HG03045 (cell line): Measurements from ENCODE around the gene FBXO40.
"Not testable (repeated sequence)": the region's sequence is repeated elsewhere in the genome, so short reads cannot be mapped to it uniquely, and the experiment has no call there.

Source experiments
- ATAC-seq: cut with Tn5 transposase; IDR thresholded peaks from one replicate; pipeline ENCODE4 v1.9.1; 2021; ENCODE audit warnings: mild to moderate bottlenecking, moderate library complexity; ENCODE audit not compliant: unreplicated experiment

The FBXO40 gene

DNA sequence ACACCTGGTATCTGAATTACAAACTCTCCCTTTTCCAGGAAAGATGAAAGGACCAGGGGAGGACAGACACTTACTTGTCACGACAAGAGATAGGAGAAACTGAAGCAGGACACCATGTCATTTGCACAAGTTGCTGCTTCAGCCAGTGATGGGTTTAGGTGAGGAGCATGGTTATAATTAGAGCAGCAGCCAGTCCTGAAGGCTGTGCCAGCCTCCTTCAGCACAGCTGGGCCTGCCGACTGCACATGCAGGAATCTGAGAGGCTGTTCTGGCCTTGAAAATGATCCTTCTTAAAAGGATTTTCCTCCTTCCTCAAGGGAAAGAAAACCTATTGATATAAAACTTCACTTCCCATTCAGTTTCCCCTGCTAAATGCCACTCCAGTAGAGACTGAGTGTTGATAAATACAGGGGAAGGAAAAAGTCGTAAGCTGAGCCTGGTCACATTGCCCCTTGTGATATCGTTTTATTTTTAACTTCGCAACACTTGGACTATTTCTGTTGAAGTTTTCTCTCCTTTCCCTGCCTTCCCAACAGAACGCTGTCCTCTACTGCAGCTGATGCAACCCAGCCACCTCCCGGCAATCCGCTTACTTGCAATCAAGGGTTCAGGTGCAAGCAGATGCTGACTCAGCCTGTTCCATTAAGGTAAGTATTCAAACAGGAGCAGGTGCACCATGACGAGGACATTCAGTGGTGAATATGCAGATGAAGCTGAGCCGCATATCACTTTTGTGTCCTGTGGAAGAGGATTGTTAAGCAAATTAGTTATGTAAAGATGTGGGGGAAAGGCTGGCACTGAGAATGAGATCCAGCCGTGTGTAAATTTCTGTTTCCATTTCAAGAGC, at the start of gene FBXO40:
Gene FBXO40, plus strand, starts transcription at position 524 of the 847 bp plus-strand sequence. CDS start 27,197 bp downstream, outside the sequence.
- ATAC-seq = peak; percentile 73

- ATAC-seq = peak; percentile 0
Measured at GRCh38 chr3:121545049-121545573, 48.1 kb upstream of the FBXO40 start.

- peak; percentile 84 for ATAC-seq
Measured at GRCh38 chr3:121545574-121546455, 47.4 kb upstream of the FBXO40 start, which contains the start of gene POLQ. Gene POLQ (minus strand): TSS chr3:121545988. CDS start chr3:121545877, 111 bp downstream.

GRCh38 chr3:121552379-121552778, 40.8 kb upstream of the FBXO40 start:
- no peak for ATAC-seq

DNA sequence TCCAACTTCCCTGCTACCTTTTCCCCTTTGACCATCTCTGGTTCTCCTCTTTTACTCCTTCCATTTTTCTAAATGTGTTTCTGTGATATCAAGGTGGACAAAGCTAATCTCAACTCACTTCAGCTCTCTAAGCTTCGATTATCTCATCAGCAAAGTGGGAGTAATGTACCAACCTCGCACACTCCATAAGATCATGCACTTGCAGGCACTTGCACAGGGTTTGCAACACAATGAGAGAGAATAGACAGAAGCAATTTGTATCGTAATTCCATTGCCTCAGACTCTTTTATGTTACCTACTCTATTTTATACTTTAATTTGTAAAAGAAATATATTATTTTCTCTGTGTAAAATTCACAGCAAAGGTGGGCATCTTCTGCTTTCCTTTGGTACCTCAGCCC, 40.4 kb upstream of the FBXO40 start:
- ATAC-seq = no peak

DNA sequence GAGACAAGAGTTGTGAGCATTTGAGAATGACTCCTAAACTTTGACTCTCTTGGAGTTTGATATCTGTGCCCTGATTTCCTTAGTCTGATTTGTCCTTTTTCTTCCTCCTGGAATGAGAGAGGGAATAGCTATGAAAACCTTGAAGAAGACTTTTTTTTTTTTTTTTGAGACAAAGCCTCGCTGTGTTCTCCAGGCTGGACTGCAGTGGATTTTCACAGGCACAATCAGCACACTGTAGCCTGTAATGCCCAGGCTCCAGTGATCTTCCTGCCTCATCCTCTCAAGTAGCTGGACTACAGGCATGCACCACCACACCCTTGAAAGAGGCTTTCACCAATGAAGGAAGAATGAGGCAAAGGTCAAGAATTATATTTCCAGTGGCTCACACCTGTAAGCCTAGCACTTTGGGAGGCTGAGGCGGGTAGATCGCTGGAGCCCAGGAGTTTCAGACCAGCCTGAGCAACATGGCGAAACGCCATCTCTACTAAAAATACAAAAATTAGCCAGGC, 35.7 kb upstream of the FBXO40 start:
- no peak for ATAC-seq

DNA sequence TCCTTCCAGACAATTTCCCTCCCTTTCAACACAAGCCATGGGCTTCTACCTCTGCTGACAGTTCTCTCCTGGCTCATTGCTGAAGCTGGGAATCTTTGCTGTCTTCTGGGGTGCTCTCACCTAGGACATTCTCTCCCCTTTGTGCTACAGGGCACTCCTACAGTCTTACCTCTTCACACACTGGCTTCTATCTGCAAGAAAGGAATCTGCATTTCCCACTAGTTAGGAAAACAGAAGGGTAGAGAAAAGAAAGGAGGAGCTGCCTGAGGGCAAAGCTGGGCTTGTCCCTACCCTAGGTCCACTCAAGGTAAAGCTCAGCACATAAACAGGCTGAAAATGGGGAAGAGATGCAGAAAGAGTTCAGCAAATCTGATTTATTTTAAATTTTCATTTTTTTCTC, 31.0 kb upstream of the FBXO40 start:
- ATAC-seq = no peak

DNA sequence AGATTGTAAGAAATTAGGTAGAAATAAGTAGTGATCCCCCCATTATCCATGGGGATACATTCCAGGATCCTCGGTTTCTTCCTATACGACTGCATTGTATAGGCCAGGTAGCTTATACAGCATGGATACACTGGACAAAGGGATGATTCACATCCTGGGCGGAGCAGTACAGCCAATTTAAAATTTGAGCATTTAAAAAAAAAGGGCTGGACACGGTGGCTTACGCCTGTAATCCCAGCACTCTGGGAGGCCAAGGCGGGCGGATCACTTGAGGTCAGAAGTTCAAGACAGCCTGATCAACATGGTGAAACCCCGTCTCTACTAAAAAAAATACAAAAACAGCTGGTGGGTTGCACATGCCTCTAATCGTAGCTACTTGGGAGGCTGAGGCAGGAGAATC, 26.4 kb upstream of the FBXO40 start:
- ATAC-seq = no peak

DNA sequence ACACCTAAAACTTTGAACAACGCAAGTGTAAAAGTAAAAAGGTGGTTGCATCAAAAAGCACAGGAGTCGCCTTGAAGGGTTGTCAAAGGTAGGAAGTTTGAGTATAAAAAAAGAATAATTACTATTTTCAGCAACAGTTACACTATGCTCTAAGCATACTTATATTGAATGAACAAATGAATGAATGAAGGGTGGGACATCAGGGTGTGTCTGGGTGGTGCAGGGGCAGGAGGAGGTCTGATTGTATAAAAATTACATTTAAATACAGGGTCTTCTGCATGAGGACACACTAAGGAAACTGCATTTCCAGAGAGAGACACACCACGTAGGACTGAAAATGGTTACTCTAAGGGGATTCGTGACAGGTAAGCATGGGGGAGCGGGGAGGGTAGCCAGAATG, 25.5 kb upstream of the FBXO40 start, which contains the start of gene ARGFX:
Gene ARGFX, plus strand, starts transcription at position 301 of the 400 bp plus-strand sequence. CDS start 2,765 bp downstream, outside the sequence.
- no peak for ATAC-seq

GRCh38 chr3:121574449-121574848, 18.7 kb upstream of the FBXO40 start:
- ATAC-seq = no peak

DNA sequence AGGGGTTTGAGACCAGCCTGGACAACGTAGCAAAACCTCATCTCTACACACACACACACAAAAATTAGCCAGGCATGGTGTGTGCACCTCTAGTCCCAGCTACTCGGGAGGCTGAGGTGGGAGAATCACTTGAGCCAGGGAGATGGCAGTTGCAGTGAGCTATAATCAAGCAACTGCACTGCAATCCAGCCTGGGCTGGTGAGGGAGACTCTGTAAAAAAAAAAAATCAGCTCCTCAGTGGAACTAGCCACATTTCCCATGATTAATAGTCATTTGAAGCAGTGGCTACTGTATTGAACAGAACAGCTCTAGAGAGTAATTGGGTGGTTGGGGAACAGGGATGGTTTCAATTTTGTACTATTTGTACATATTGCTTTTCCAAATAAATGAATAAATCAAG, 11.5 kb upstream of the FBXO40 start:
- no peak for ATAC-seq

DNA sequence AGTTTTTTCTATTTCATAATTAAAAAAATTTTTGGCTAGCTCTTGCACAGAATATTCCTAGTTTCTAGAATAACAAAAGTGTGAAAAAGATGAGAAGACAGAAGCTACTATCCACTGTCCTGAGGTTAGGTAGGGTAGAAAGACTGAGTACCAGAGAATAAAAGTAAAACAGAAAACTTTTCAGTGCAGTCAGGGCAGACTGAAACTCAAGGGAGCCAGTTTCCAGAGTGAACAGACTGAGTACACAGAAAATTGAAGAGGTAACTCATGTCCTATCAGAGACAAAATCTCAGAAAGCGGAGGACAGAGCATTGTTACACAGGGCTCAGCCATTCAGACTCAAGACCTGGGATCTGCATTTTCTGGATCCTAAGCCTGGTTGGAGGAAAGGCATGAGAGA, 8.8 kb upstream of the FBXO40 start:
- no peak for ATAC-seq

- not testable (repeated sequence) for ATAC-seq
Measured at GRCh38 chr3:121593806-121594205, 627 bp downstream of the FBXO40 start.

- no peak for ATAC-seq
Measured at GRCh38 chr3:121594850-121595249, 1.7 kb downstream of the FBXO40 start.

- ATAC-seq = no peak
Measured at GRCh38 chr3:121595765-121596406, 2.7 kb downstream of the FBXO40 start.

DNA sequence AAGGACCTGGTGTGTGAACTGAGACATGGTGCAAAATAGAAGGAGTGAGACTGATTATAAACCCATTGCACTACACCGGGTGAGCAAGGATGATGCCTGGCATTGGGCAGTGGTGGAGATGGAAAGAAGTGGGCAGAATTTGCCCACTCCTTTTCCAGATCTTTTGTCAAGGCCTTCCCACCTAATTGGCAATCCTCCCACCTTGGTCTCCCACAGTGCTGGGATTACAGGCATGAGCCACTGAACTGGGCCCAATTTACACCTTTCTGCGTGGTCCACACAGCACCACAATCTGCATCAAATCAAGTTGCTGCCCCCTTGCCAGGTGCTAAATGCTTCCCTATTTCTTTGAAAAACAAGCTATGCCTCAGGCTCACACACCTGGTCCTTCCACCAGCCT, 5.4 kb downstream of the FBXO40 start:
- ATAC-seq = no peak

- ATAC-seq = not testable (repeated sequence)
Measured at GRCh38 chr3:121599900-121600299, 6.7 kb downstream of the FBXO40 start.

GRCh38 chr3:121601212-121601812, 8.1 kb downstream of the FBXO40 start:
- ATAC-seq = no peak

DNA sequence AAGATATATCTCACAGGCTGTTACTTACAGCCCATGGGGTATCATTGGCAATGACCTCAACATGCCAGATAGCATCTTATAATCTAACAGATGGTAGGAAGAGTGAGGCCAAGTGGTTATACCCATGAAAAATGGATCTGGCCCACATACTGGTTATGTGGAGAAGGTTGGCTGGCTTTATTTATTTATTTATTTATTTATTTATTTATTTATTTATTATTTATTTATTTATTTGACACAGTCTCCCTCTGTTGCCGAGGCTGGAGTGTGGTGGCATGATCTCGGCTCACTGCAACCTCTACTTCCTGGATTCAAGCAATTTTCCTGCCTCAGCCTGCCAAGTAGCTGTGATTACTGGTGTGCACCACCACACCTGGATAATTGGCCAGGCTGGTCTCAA, 11.6 kb downstream of the FBXO40 start:
- ATAC-seq = no peak

GRCh38 chr3:121606106-121606505, 12.9 kb downstream of the FBXO40 start:
- ATAC-seq = no peak
